Trophoblast cell (in vitro differentiated cells and primary cell): Measurements from ENCODE around the gene GSAP.
"Not testable (repeated sequence)": the region's sequence is repeated elsewhere in the genome, so short reads cannot be mapped to it uniquely, and the experiment has no call there.

ENCODE experiments used
- DNase-seq, 2 donors: peaks; one replicate each; pipeline ENCODE4 v3.0.0-alpha.2; 2016
- H2AFZ ChIP-seq: 2 replicates; pipeline ENCODE4 v1.6.1; 2013; ENCODE audit warnings: low read length, moderate library complexity, mild to moderate bottlenecking; ENCODE audit not compliant: insufficient read depth, poor library complexity
- H2AK5ac ChIP-seq: 2 replicates; pipeline ENCODE4 v1.6.1; 2013; ENCODE audit warnings: mild to moderate bottlenecking, low read length
- H2BK120ac ChIP-seq: 2 replicates; pipeline ENCODE4 v1.6.1; 2013; ENCODE audit warnings: low read length, mild to moderate bottlenecking, moderate library complexity; ENCODE audit not compliant: insufficient read depth, poor library complexity
- H2BK12ac ChIP-seq: 2 replicates; pipeline ENCODE4 v1.6.1; 2013; ENCODE audit warnings: mild to moderate bottlenecking, low read length, moderate library complexity
- H2BK5ac ChIP-seq: 2 replicates; pipeline ENCODE4 v1.6.1; 2013; ENCODE audit warnings: low read length, low read depth, moderate library complexity, mild to moderate bottlenecking; ENCODE audit not compliant: poor library complexity
- H3K14ac ChIP-seq: 2 replicates; pipeline ENCODE4 v1.6.1; 2013; ENCODE audit warnings: mild to moderate bottlenecking, low read length
- H3K18ac ChIP-seq: 2 replicates; pipeline ENCODE4 v1.6.1; 2013; ENCODE audit warnings: mild to moderate bottlenecking, low read length
- H3K23ac ChIP-seq: 2 replicates; pipeline ENCODE4 v1.6.1; 2013; ENCODE audit warnings: low read length
- H3K27ac ChIP-seq: 2 replicates; pipeline ENCODE4 v1.5.1; 2013; ENCODE audit warnings: low read depth, mild to moderate bottlenecking, inconsistent platforms, low read length, moderate library complexity
- H3K27me3 ChIP-seq: 2 replicates; pipeline ENCODE4 v1.6.1; 2013; ENCODE audit warnings: inconsistent platforms, mild to moderate bottlenecking, low read length, moderate library complexity; ENCODE audit not compliant: insufficient read depth
- H3K36me3 ChIP-seq, 2 experiments: 1 replicate in 1 of 2; 2 replicates in 1 of 2; pipeline ENCODE4 v1.6.1; 2013; ENCODE audit warnings: low read length in 2 of 2, mild to moderate bottlenecking in 2 of 2, moderate library complexity in 1 of 2; ENCODE audit not compliant: insufficient read depth in 2 of 2, control insufficient read depth in 1 of 2
- H3K4ac ChIP-seq: 2 replicates; pipeline ENCODE4 v1.6.1; 2013; ENCODE audit warnings: low read depth, mild to moderate bottlenecking, low read length, moderate library complexity
- H3K4me1 ChIP-seq, 2 experiments: 1 replicate in 1 of 2; 2 replicates in 1 of 2; pipeline ENCODE4 v1.6.1; 2013; ENCODE audit warnings: low read length in 2 of 2, mild to moderate bottlenecking in 2 of 2, moderate library complexity in 1 of 2; ENCODE audit not compliant: insufficient read depth in 2 of 2, control insufficient read depth in 1 of 2
- H3K4me2 ChIP-seq: 2 replicates; pipeline ENCODE4 v1.6.1; 2013; ENCODE audit warnings: inconsistent platforms, mild to moderate bottlenecking, low read length, moderate library complexity
- H3K4me3 ChIP-seq: 2 replicates; pipeline ENCODE4 v1.5.1; 2013; ENCODE audit warnings: mild to moderate bottlenecking, low read depth, low read length, inconsistent platforms
- H3K79me1 ChIP-seq: one replicate; pipeline ENCODE4 v1.6.1; 2013; ENCODE audit warnings: low read length
- H3K79me2 ChIP-seq: 2 replicates; pipeline ENCODE4 v1.6.1; 2013; ENCODE audit warnings: low read length, mild to moderate bottlenecking; ENCODE audit not compliant: control insufficient read depth, insufficient read depth, poor library complexity
- H3K9ac ChIP-seq: 2 replicates; pipeline ENCODE4 v1.6.1; 2013; ENCODE audit warnings: mild to moderate bottlenecking, low read length
- H3K9me3 ChIP-seq: 2 replicates; pipeline ENCODE4 v1.6.1; 2013; ENCODE audit warnings: low read depth, mild to moderate bottlenecking, control low read depth, inconsistent platforms, low read length; ENCODE audit not compliant: insufficient read depth
- H4K12ac ChIP-seq: 2 replicates; pipeline ENCODE4 v1.6.1; 2013; ENCODE audit warnings: low read depth, mild to moderate bottlenecking, low read length, moderate library complexity
- H4K8ac ChIP-seq: 2 replicates; pipeline ENCODE4 v1.6.1; 2013; ENCODE audit warnings: low read depth, mild to moderate bottlenecking, low read length, moderate library complexity
- H4K91ac ChIP-seq: one replicate; pipeline ENCODE4 v1.6.1; 2013; ENCODE audit warnings: low read depth, mild to moderate bottlenecking, low read length, moderate library complexity
- WGBS: extraction: QIAGEN DNeasy Blood & Tissue Kit; methylation state at CpG from one replicate; pipeline ENCODE4 v1.1.7; 2013; ENCODE audit warnings: missing lambda C conversion rate; ENCODE audit not compliant: insufficient read length, insufficient coverage; ENCODE audit errors: extremely low coverage; 5-methylcytosine and 5-hydroxymethylcytosine counted together

GSAP gene

DNA sequence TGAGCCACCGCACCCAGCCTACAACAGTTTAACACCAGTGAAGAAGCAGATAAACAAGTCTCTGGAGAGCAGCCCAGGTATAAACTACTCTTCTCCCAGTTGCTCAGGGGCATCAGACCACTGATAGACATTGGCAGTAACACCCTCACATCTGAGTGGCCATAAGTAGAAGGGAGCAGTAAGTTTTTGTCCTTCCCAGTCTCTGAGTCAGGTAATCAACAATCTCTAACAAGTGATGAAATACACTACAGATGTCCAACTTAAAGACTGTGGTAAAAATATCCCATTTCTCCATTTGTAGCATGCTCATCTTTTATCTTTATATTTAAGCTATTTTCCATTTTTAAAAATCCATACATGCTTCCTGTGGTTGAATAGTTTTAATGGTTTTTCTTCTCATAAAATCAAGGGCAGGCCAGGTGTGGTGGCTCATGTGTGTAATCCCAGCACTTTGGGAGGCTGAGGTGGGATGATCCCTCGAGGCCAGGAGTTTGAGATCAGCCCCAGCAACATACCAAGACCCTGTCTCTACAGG, 78.6 kb downstream of the GSAP start:
- no peaks in the 10 kb centered on the region for H3K9me3 ChIP-seq
- H2AFZ ChIP-seq, result no peak overlapping the region
- H3K4me2 ChIP-seq, result no peak overlapping the region
- no peak overlapping the region for H3K4ac ChIP-seq
- H3K27ac ChIP-seq, result no peak overlapping the region
- H4K91ac ChIP-seq, result no peak overlapping the region
- no peak overlapping the region for H4K12ac ChIP-seq
- H4K8ac ChIP-seq, result no peak overlapping the region
- H3K9ac ChIP-seq, result no peak overlapping the region
- peaks cover 0 to 2% of the 10 kb centered on the region in 2 experiments for H3K4me1 ChIP-seq
- no peak overlapping the region for H3K18ac ChIP-seq
- H3K14ac ChIP-seq, result no peak overlapping the region
- H3K79me1 ChIP-seq, result no peaks in the 10 kb centered on the region
- peak; percentile 78 to 94 for DNase-seq
- no peak overlapping the region for H2BK12ac ChIP-seq
- H3K79me2 ChIP-seq, result no peaks in the 10 kb centered on the region
- WGBS, result no CpG with 5 or more reads among the region's 2 CpGs
- H3K4me3 ChIP-seq, result no peak overlapping the region
- no peaks in the 10 kb centered on the region for H3K36me3 ChIP-seq
- no peak overlapping the region for H2AK5ac ChIP-seq
- no peak overlapping the region for H2BK120ac ChIP-seq
- no peaks in the 10 kb centered on the region for H3K27me3 ChIP-seq
- no peak overlapping the region for H3K23ac ChIP-seq
- no peak overlapping the region for H2BK5ac ChIP-seq

DNA sequence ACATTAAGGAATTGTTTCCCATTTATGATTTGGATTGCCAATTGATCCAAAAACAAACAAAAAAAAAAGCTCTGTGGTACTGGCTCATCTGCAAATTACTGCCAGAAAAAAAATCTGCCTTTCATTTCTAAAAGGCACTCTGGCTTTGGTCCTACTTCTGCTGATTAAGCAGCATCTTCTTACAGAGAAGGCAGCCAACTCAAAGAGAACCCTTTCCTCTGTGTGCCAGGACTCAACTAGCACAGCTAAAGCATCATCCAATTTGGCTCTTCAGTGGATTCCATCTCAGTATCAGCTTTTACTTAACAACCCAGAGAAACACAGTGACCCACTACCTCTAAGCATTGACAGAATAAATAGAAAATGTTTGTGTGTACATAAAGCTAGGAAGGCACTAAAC, 80.6 kb downstream of the GSAP start:
- H3K23ac ChIP-seq, result no peak overlapping the region
- DNase-seq, result no peak
- H2BK12ac ChIP-seq, result no peak overlapping the region

DNA sequence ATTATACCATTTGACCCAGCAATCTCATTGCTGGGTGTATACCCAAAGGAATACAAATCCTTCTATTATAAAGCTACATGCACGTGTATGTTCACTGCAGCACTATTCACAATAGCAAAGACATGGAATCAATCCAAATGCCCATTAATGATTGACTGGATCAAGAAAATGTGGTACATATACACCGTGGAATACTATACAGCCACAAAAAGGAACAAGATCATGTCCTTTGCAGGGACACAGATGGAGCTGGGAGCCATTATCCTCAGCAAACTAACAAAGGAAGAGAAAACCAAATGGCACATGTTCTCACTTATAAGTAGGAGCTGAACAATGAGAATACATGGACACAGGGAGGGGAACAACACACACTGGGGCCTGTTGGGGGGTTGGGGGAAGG, 82.1 kb downstream of the GSAP start:
- not testable (repeated sequence) for H3K9ac ChIP-seq, H3K36me3 ChIP-seq, H4K91ac ChIP-seq, H4K12ac ChIP-seq, H3K27ac ChIP-seq, H2BK12ac ChIP-seq, H3K27me3 ChIP-seq, H2BK5ac ChIP-seq, H3K4ac ChIP-seq, H2AFZ ChIP-seq, H3K23ac ChIP-seq, H3K79me2 ChIP-seq, DNase-seq, H2AK5ac ChIP-seq, H3K14ac ChIP-seq, H3K9me3 ChIP-seq, H3K4me1 ChIP-seq, H3K18ac ChIP-seq, H3K4me2 ChIP-seq, H4K8ac ChIP-seq, H2BK120ac ChIP-seq, H3K4me3 ChIP-seq, H3K79me1 ChIP-seq
- no CpG with 5 or more reads among the region's 2 CpGs for WGBS

More for the DNA sequence above, 80.6 kb downstream of the GSAP start:
- Histone ChIP-seq H3K4me3 (no peak overlapping the region), H3K27ac (no peak overlapping the region), H3K36me3 (no peaks in the 10 kb centered on the region), H3K79me1 (no peaks in the 10 kb centered on the region), H3K9ac (no peak overlapping the region), H3K14ac (no peak overlapping the region), H2BK5ac (no peak overlapping the region), H3K4ac (no peak overlapping the region), H3K4me2 (no peak overlapping the region), H2BK120ac (no peak overlapping the region), H3K79me2 (no peaks in the 10 kb centered on the region), H2AK5ac (no peak overlapping the region), H3K4me1 (peaks cover 0 to 2% of the 10 kb centered on the region in 2 experiments), H4K12ac (no peak overlapping the region), H2AFZ (no peak overlapping the region), H4K91ac (no peak overlapping the region), H3K27me3 (no peaks in the 10 kb centered on the region), H3K9me3 (no peaks in the 10 kb centered on the region), H3K18ac (no peak overlapping the region), H4K8ac (no peak overlapping the region)

DNA sequence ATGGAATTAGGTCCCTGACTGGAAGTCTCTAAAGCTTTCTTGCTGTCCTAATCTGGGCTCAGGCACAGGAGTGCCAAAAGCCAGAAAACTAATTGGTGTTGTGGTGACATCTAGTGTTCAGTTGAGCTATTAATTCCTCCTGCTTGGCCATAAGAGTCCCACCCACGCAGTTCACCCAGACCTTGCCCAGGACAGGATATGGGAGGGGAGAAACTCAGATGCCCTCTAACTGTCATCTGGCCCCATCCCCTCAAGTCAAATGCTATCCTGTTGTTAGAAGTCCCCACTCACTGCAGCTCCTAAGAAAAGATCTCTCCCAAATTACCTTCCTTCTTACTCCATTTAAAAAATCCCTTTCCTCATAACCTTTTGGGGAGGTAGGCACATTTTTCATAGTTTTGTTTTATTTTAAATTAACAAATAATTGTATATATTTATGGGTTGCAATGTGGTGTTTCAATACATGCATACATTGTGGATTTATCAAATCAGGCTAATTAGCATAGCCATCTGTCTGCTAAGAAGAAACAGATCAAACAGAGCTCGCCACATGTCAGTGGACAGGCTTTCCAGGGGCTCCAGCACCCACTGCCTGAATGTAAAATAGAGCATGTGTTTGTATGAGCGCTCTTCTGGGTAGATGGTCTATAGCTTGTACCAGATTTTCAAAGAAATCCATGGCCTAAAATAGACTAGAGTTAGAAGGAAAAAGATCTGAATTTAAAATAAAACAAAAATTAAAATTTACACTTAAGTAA, 84.0 kb downstream of the GSAP start:
- Histone ChIP-seq H3K4ac (no peak overlapping the region), H3K9ac (no peak overlapping the region), H3K4me2 (no peak overlapping the region), H3K79me2 (no peaks in the 10 kb centered on the region), H2BK120ac (no peak overlapping the region), H3K23ac (no peak overlapping the region), H3K18ac (no peak overlapping the region), H3K4me1 (peaks cover 3 to 9% of the 10 kb centered on the region in 2 experiments), H4K12ac (no peak overlapping the region), H4K8ac (no peak overlapping the region), H3K4me3 (no peak overlapping the region), H3K36me3 (no peaks in the 10 kb centered on the region), H3K9me3 (no peaks in the 10 kb centered on the region), H3K14ac (no peak overlapping the region), H2BK12ac (no peak overlapping the region), H3K27ac (no peak overlapping the region), H2AFZ (no peak overlapping the region), H3K79me1 (no peaks in the 10 kb centered on the region), H4K91ac (no peak overlapping the region), H2BK5ac (no peak overlapping the region), H3K27me3 (no peaks in the 10 kb centered on the region), H2AK5ac (no peak overlapping the region)
- no CpG with 5 or more reads among the region's 3 CpGs for WGBS
- peak; percentile 72 to 91 for DNase-seq
